GM12878 (cell line): Measurements from ENCODE around the gene AGAP6.
"Not testable (repeated sequence)": the region's sequence is repeated elsewhere in the genome, so short reads cannot be mapped to it uniquely, and the experiment has no call there.

Source experiments
- BCL11A ChIP-seq: IDR thresholded peaks from 2 replicates; pipeline ENCODE4 v1.6.1; 2011; ENCODE audit warnings: low read depth, low read length
- MXI1 ChIP-seq: fragments of 150-350 bp; IDR thresholded peaks from 2 replicates; pipeline ENCODE4 v1.6.1; 2011; ENCODE audit warnings: low read depth, mild to moderate bottlenecking, inconsistent platforms, low read length, improper control_type of control experiment
- RB1 ChIP-seq: fragments of 450-650 bp; formaldehyde crosslinking; IDR thresholded peaks from 2 replicates; pipeline ENCODE4 v1.6.1; 2017; ENCODE audit warnings: mild to moderate bottlenecking, borderline replicate concordance
- ZBTB40 ChIP-seq: fragments of 450-650 bp; IDR thresholded peaks from 2 replicates; pipeline ENCODE4 v1.6.1; 2016; ENCODE audit warnings: mild to moderate bottlenecking, moderate library complexity, borderline replicate concordance
- TF ChIP-seq, protein P1 (sequence below), 3 experiments: IDR thresholded peaks in 2 of 3; conservative IDR thresholded peaks in 1 of 3; 2 replicates each; pipeline ENCODE4 v1.5.1; 2011; ENCODE audit warnings: low read depth in 3 of 3, low read length in 3 of 3, mild to moderate bottlenecking in 3 of 3, control low read depth in 2 of 3, moderate library complexity in 2 of 3, inconsistent platforms in 1 of 3, mixed read lengths in 1 of 3; ENCODE audit not compliant: control insufficient read depth in 2 of 3, insufficient read depth in 1 of 3; ENCODE audit errors: extremely low read depth in 1 of 3

- TF ChIP-seq MXI1, BCL11A, RB1, ZBTB40: not testable (repeated sequence)
- TF ChIP-seq, protein P1, sequence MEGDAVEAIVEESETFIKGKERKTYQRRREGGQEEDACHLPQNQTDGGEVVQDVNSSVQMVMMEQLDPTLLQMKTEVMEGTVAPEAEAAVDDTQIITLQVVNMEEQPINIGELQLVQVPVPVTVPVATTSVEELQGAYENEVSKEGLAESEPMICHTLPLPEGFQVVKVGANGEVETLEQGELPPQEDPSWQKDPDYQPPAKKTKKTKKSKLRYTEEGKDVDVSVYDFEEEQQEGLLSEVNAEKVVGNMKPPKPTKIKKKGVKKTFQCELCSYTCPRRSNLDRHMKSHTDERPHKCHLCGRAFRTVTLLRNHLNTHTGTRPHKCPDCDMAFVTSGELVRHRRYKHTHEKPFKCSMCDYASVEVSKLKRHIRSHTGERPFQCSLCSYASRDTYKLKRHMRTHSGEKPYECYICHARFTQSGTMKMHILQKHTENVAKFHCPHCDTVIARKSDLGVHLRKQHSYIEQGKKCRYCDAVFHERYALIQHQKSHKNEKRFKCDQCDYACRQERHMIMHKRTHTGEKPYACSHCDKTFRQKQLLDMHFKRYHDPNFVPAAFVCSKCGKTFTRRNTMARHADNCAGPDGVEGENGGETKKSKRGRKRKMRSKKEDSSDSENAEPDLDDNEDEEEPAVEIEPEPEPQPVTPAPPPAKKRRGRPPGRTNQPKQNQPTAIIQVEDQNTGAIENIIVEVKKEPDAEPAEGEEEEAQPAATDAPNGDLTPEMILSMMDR (IDR thresholded peaks at IDR 0.05 in 2 of 3, conservative IDR thresholded peaks at IDR 0.05 in 1 of 3; ENCODE audit: control insufficient read depth in 2 of 3, extremely low read depth in 1 of 3, insufficient read depth in 1 of 3, low read depth in 3 of 3, low read length in 3 of 3) = not testable (repeated sequence)
Measured at GRCh38 chr10:49943607-49944006, 44.6 kb upstream of the AGAP6 start.
